ENCODE results near the gene GRID2.

DNA sequence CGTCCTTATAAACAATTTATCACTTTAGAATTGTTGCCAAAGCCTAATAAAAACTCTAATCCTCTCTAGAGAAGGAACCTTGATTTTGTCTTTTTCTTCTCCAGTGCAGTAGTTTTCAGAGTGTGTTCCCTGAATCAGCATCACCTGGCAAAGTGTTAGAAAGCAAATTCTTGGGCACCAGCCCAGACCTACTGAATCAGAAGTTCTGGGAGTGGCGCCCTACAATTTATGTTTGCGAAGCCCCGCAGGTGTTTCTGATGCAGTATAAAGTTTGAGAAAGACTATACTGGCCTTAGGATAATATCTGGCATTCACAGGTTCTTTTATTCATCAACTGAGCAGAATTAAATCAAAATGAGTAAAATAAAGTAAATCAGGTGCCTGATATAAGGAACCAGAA, 879.0 kb downstream of the GRID2 start:
- no peak for TF ChIP-seq EZH2 (IDR thresholded peaks at IDR 0.05; ENCODE audit: low read length, unreplicated experiment)
- TF ChIP-seq, protein P1, sequence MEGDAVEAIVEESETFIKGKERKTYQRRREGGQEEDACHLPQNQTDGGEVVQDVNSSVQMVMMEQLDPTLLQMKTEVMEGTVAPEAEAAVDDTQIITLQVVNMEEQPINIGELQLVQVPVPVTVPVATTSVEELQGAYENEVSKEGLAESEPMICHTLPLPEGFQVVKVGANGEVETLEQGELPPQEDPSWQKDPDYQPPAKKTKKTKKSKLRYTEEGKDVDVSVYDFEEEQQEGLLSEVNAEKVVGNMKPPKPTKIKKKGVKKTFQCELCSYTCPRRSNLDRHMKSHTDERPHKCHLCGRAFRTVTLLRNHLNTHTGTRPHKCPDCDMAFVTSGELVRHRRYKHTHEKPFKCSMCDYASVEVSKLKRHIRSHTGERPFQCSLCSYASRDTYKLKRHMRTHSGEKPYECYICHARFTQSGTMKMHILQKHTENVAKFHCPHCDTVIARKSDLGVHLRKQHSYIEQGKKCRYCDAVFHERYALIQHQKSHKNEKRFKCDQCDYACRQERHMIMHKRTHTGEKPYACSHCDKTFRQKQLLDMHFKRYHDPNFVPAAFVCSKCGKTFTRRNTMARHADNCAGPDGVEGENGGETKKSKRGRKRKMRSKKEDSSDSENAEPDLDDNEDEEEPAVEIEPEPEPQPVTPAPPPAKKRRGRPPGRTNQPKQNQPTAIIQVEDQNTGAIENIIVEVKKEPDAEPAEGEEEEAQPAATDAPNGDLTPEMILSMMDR (conservative IDR thresholded peaks at IDR 0.05; ENCODE audit: low read depth, low read length), result no peak
